ENCODE results near the gene FADS3.

DNA sequence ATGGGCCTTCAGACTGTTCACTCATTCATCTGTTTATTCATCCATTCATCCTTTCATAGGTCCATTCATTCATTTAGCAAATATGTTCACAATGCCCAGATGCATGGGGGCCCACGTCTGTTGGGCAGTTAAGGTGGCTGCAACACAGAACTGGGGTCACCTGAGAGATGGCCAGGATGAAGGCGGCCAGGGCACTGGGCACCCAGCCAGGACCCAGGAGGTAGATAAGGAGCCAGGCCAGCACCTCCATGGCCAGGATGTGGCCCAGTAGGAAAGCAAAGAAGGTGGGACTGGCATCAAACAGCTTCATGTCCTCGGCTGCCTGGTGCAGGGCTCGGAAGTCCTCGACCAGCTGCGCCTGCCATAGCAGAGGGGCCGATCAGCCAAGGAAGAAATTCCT, 12.2 kb downstream of the FADS3 start:
- TF ChIP-seq POLR2A (IDR thresholded peaks at IDR 0.05; ENCODE audit: low read depth, low read length): no peak
- TF ChIP-seq POLR2AphosphoS5 (IDR thresholded peaks at IDR 0.05; ENCODE audit: low read depth, low read length): no peak
- no peak for TF ChIP-seq TAF1 (IDR thresholded peaks at IDR 0.05; ENCODE audit: borderline replicate concordance, low read depth, low read length)

Measured in GM12892 (cell line).